WTC11 (cell line): ENCODE results near the gene PRC1. TPM values are rescaled to one million over a fixed set of nuclear protein-coding genes. Genes with fewer than 3 reads are reported as not detected.

Experiments used
- ATF2 ChIP-seq: sonication (generic); formaldehyde crosslinking; IDR thresholded peaks from 2 replicates; pipeline ENCODE4 v1.8.1; 2022; ENCODE audit warnings: low read depth, missing genetic modification reagents, borderline replicate concordance
- ATF6 ChIP-seq: sonication (generic); formaldehyde crosslinking; IDR thresholded peaks from 2 replicates; pipeline ENCODE4 v1.8.1; 2023; ENCODE audit warnings: mild to moderate bottlenecking, missing genetic modification reagents
- FOXJ3 ChIP-seq: sonication (generic); formaldehyde crosslinking; IDR thresholded peaks from 2 replicates; pipeline ENCODE4 v1.9.0; 2021; ENCODE audit warnings: missing genetic modification reagents, mild to moderate bottlenecking, borderline replicate concordance
- FOXK1 ChIP-seq: sonication (generic); formaldehyde crosslinking; IDR thresholded peaks from 2 replicates; pipeline ENCODE4 v1.8.0; 2022; ENCODE audit warnings: mild to moderate bottlenecking, moderate library complexity, missing genetic modification reagents
- FOXP4 ChIP-seq: sonication (generic); formaldehyde crosslinking; IDR thresholded peaks from 2 replicates; pipeline ENCODE4 v1.8.0; 2022; ENCODE audit warnings: mild to moderate bottlenecking, missing genetic modification reagents
- GTF2I ChIP-seq: fragments of 250-450 bp; sonication (Bioruptor Pico); conservative IDR thresholded peaks from 2 replicates; pipeline ENCODE4 v1.4.0; 2021; ENCODE audit warnings: mild to moderate bottlenecking
- JAZF1 ChIP-seq: fragments of 250-450 bp; sonication (Bioruptor Pico); IDR thresholded peaks from 2 replicates; pipeline ENCODE4 v1.9.0; 2021; ENCODE audit warnings: moderate library complexity, mild to moderate bottlenecking, inconsistent platforms
- KAT7 ChIP-seq: sonication (generic); formaldehyde crosslinking; IDR thresholded peaks from 2 replicates; pipeline ENCODE4 v1.8.1; 2023; ENCODE audit warnings: missing genetic modification reagents, mild to moderate bottlenecking, borderline replicate concordance
- MAX ChIP-seq: sonication (generic); formaldehyde crosslinking; IDR thresholded peaks from 2 replicates; pipeline ENCODE4 v1.8.0; 2022; ENCODE audit warnings: mild to moderate bottlenecking, missing genetic modification reagents
- MXD4 ChIP-seq: fragments of 250-450 bp; sonication (Bioruptor Pico); IDR thresholded peaks from 2 replicates; pipeline ENCODE4 v1.8.0; 2021; ENCODE audit warnings: mild to moderate bottlenecking, moderate library complexity, borderline replicate concordance
- NFATC4 ChIP-seq: fragments of 250-450 bp; sonication (Bioruptor Pico); IDR thresholded peaks from 2 replicates; pipeline ENCODE4 v1.9.0; 2021; ENCODE audit warnings: mild to moderate bottlenecking
- NFE2L1 ChIP-seq: sonication (generic); formaldehyde crosslinking; IDR thresholded peaks from 2 replicates; pipeline ENCODE4 v1.8.1; 2023; ENCODE audit warnings: missing genetic modification reagents
- PREB ChIP-seq: sonication (generic); formaldehyde crosslinking; IDR thresholded peaks from 2 replicates; pipeline ENCODE4 v1.8.1; 2022; ENCODE audit warnings: mild to moderate bottlenecking, missing genetic modification reagents, moderate library complexity, borderline replicate concordance
- SOX15 ChIP-seq: fragments of 250-450 bp; sonication (Bioruptor Pico); IDR thresholded peaks from 2 replicates; pipeline ENCODE4 v1.9.0; 2021; ENCODE audit warnings: mild to moderate bottlenecking
- SP1 ChIP-seq: sonication (generic); formaldehyde crosslinking; conservative IDR thresholded peaks from 2 replicates; pipeline ENCODE4 v1.8.1; 2022; ENCODE audit warnings: missing genetic modification reagents
- TEAD4 ChIP-seq: sonication (generic); formaldehyde crosslinking; IDR thresholded peaks from 2 replicates; pipeline ENCODE4 v1.8.0; 2022; ENCODE audit warnings: mild to moderate bottlenecking, missing genetic modification reagents
- USF2 ChIP-seq: sonication (generic); formaldehyde crosslinking; IDR thresholded peaks from 2 replicates; pipeline ENCODE4 v1.8.1; 2023; ENCODE audit warnings: mild to moderate bottlenecking, missing genetic modification reagents, moderate library complexity
- ZBTB21 ChIP-seq: sonication (generic); formaldehyde crosslinking; IDR thresholded peaks from 2 replicates; pipeline ENCODE4 v1.8.1; 2023; ENCODE audit warnings: mild to moderate bottlenecking, missing genetic modification reagents, borderline replicate concordance
- ZMAT4 ChIP-seq: fragments of 250-450 bp; sonication (Bioruptor Pico); IDR thresholded peaks from 2 replicates; pipeline ENCODE4 v1.9.0; 2021; ENCODE audit warnings: mild to moderate bottlenecking
- ZNF138 ChIP-seq: sonication (generic); formaldehyde crosslinking; conservative IDR thresholded peaks from 2 replicates; pipeline ENCODE4 v1.8.1; 2022; ENCODE audit warnings: mild to moderate bottlenecking, moderate library complexity, missing genetic modification reagents
- ZNF219 ChIP-seq: sonication (generic); formaldehyde crosslinking; IDR thresholded peaks from 2 replicates; pipeline ENCODE4 v1.8.0; 2023; ENCODE audit warnings: missing genetic modification reagents, mild to moderate bottlenecking, borderline replicate concordance
- ZNF281 ChIP-seq: sonication (generic); formaldehyde crosslinking; IDR thresholded peaks from 2 replicates; pipeline ENCODE4 v1.8.0; 2023; ENCODE audit warnings: mild to moderate bottlenecking, missing genetic modification reagents
- ZNF425 ChIP-seq: fragments of 250-450 bp; sonication (Bioruptor Pico); conservative IDR thresholded peaks from 2 replicates; pipeline ENCODE4 v1.9.0; 2021; ENCODE audit warnings: mild to moderate bottlenecking
- total RNA-seq: library from RNA; stranded (reverse); gene quantifications from 3 replicates; pipeline ENCODE4 v1.2.3, GENCODE V29; 2021

The PRC1 gene
- total RNA-seq, 1 experiment from 2014 or later: 130 TPM

- TF ChIP-seq ZMAT4 (CRISPR knock-in tag) (no peak), ZNF138 (CRISPR knock-in tag) (no peak), SP1 (CRISPR knock-in tag) (peak; percentile 79), FOXJ3 (CRISPR knock-in tag) (no peak), SOX15 (CRISPR knock-in tag) (no peak), NFE2L1 (CRISPR knock-in tag) (no peak), FOXP4 (CRISPR knock-in tag) (0 out of 2 replicates have a peak, but pooled peaks have one; percentile 40), KAT7 (CRISPR knock-in tag) (peak; percentile 71; the same call in 1 of the 2 replicates), MAX (CRISPR knock-in tag) (peak; percentile 78), ZNF425 (CRISPR knock-in tag) (no peak), USF2 (no peak), JAZF1 (CRISPR knock-in tag) (no peak), ZNF281 (CRISPR knock-in tag) (0 out of 2 replicates have a peak, but pooled peaks have one; percentile 50), NFATC4 (CRISPR knock-in tag) (no peak), ATF6 (CRISPR knock-in tag) (no peak), PREB (CRISPR knock-in tag) (no peak), ATF2 (0 out of 2 replicates have a peak, but pooled peaks have one; percentile 18), GTF2I (CRISPR knock-in tag) (no peak), ZBTB21 (CRISPR knock-in tag) (no peak), MXD4 (no peak), ZNF219 (CRISPR knock-in tag) (no peak), TEAD4 (no peak), FOXK1 (CRISPR knock-in tag) (peak; percentile 55)
Observed at GRCh38 chr15:90931828-90932659, 62.3 kb downstream of the PRC1 start, which contains the start of gene HDDC3 (continued).
